Upper lobe of left lung (tissue), 6 donors: ENCODE measurements around the gene NHSL2. TPM values are rescaled to one million over a fixed set of nuclear protein-coding genes. Genes with fewer than 3 reads are reported as not detected.

Experiments used
- ATAC-seq, 2 donors: fragments of 200-7000 bp; cut with Tn5 transposase; one replicate each; pipeline ENCODE4 v1.9.1; 2022; ENCODE audit warnings: mild to moderate bottlenecking in 2 of 2, moderate library complexity in 2 of 2; ENCODE audit not compliant: low FRiP score in 2 of 2
- DNase-seq, 2 donors: peaks; one replicate each; pipeline ENCODE4 v3.0.0-alpha.2; 2019 to 2020
- H3K27ac ChIP-seq, 4 donors: fragments of 200-600 bp; sonication (generic); one replicate each; pipeline ENCODE4 v1.5.1; 2016 to 2019
- H3K27me3 ChIP-seq, 4 donors: fragments of 200-600 bp; sonication (generic); one replicate each; pipeline ENCODE4 v1.5.1; 2017 to 2019
- H3K36me3 ChIP-seq, 4 donors: fragments of 200-600 bp; sonication (generic); one replicate each; pipeline ENCODE4 v1.5.1; 2016 to 2019
- H3K4me1 ChIP-seq, 4 donors: fragments of 200-600 bp; sonication (generic); one replicate each; pipeline ENCODE4 v1.5.1; 2018 to 2019
- H3K4me3 ChIP-seq, 4 donors: fragments of 200-600 bp; sonication (generic); one replicate each; pipeline ENCODE4 v1.5.1; 2017 to 2019; ENCODE audit warnings: mild to moderate bottlenecking in 2 of 4, moderate library complexity in 1 of 4
- H3K9me3 ChIP-seq, 4 donors: fragments of 200-600 bp; sonication (generic); one replicate each; pipeline ENCODE4 v1.5.1; 2018 to 2019
- EP300 ChIP-seq, 4 donors: sonication (generic); formaldehyde crosslinking; IDR thresholded peaks; one replicate each; pipeline ENCODE4 v1.5.1; 2017; ENCODE audit warnings: antibody characterized with exemption in 4 of 4, control low read depth in 2 of 4
- POLR2A ChIP-seq, 4 donors: fragments of 450-650 bp; IDR thresholded peaks; one replicate each; pipeline ENCODE4 v1.5.1; 2016 to 2017; ENCODE audit warnings: antibody characterized with exemption in 4 of 4, mild to moderate bottlenecking in 2 of 4
- POLR2AphosphoS5 ChIP-seq, 2 donors: sonication (generic); formaldehyde crosslinking; IDR thresholded peaks; one replicate each; pipeline ENCODE4 v1.5.1; 2017; ENCODE audit warnings: antibody characterized with exemption in 2 of 2
- WGBS, 2 donors: methylation state at CpG; one replicate each; pipeline ENCODE4 v1.1.5; 2017 to 2018; 5-methylcytosine and 5-hydroxymethylcytosine counted together
- total RNA-seq, 6 donors: library from RNA; depleted of rRNA in 4 of 6; stranded (reverse); fragments of >200 nt in 4 of 6; gene quantifications; one replicate each; pipeline versions ENCODE4 v1.1.0 to v1.2.1, GENCODE V29; 2016 to 2021
- TF ChIP-seq, protein P1 (sequence below), 6 experiments: fragments of 450-650 bp in 4 of 6; fragments of 200-600 bp in 2 of 6; sonication (generic) in 2 of 6; IDR thresholded peaks; one replicate each; pipeline ENCODE4 v1.5.1; 2016 to 2019; ENCODE audit warnings: antibody characterized with exemption in 6 of 6
- donor health status: DM: no; HTN: no; CAD: no; lungs with moderate emphysema.
- donor health status: DM: no; HTN: yes; CAD: no; lungs with severe emphysema.

NHSL2 gene
- total RNA-seq, 6 donors from 2014 or later, result 5.8 to 18.3 (median 9.9) TPM

DNA sequence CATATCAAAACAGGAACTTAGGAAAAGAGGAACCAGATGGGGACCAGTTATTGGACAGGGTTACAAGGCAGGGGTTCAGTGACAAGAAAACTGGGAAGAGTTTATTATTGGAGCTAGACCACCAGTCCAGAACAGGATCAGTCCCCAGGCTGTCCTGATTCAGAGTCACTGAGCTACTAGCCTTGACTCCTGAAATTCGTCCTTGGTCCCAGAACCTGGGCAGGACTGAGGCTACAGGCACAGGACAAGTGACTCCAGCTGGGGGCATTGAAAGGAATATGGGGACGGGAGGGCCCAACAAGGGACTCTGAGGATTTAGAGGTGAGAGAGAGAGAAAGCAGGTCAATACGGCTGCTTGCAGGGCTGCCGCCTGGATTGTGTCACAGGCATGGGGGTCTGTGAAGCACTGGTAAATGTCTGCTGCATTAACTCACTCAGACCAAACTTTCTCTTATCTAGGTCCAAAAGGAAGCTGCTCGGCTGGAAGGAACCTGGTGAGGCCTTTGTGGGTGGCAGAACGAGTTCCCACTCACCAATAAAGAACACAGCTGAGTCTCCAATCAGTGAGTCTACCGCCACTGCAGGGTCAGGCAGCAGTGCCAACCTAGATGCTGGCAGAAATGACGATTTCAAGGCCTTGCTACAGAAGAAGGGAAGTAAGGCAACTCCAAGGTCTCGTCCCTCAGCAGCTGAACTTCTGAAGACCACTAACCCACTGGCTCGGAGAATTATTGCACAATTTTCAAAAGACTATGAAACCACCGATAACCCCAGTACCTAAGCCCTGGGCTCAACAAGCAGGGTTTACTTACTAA, 232.4 kb downstream of the NHSL2 start:
- ATAC-seq (no peak), DNase-seq (no peak)
- Histone ChIP-seq H3K9me3 (no peaks in the 10 kb centered on the region), H3K4me3 (no peak overlapping the region), H3K27ac (no peak overlapping the region), H3K4me1 (no peaks in the 10 kb centered on the region), H3K27me3 (no peaks in the 10 kb centered on the region), H3K36me3 (peaks cover 0 to 5% (median 0%) of the 10 kb centered on the region in 4 donors)
- TF ChIP-seq, protein P1, sequence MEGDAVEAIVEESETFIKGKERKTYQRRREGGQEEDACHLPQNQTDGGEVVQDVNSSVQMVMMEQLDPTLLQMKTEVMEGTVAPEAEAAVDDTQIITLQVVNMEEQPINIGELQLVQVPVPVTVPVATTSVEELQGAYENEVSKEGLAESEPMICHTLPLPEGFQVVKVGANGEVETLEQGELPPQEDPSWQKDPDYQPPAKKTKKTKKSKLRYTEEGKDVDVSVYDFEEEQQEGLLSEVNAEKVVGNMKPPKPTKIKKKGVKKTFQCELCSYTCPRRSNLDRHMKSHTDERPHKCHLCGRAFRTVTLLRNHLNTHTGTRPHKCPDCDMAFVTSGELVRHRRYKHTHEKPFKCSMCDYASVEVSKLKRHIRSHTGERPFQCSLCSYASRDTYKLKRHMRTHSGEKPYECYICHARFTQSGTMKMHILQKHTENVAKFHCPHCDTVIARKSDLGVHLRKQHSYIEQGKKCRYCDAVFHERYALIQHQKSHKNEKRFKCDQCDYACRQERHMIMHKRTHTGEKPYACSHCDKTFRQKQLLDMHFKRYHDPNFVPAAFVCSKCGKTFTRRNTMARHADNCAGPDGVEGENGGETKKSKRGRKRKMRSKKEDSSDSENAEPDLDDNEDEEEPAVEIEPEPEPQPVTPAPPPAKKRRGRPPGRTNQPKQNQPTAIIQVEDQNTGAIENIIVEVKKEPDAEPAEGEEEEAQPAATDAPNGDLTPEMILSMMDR (IDR thresholded peaks at IDR 0.05), result no peak
- no peak for TF ChIP-seq POLR2AphosphoS5 (IDR thresholded peaks at IDR 0.05)
- TF ChIP-seq EP300 (IDR thresholded peaks at IDR 0.05), result no peak
- TF ChIP-seq POLR2A (IDR thresholded peaks at IDR 0.05), result no peak
- WGBS, 2 donors, result 55 to 100% methylated on average over 3 to 11 of the region's 11 CpGs

DNA sequence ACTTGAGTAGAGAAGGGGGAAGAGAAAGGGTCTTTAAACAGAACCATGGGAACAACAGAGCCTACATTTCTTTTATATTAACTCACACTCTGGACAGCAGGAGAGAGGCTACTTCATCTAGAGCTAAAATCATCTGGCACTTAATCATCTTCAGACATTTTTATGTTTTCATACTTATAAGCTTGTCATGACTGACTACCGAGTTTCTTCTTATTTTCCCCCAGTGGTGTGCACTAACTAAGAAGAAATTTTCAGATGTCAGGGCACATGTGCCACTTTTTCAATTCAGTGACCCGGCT, 232.9 kb downstream of the NHSL2 start:
- ATAC-seq (no peak), DNase-seq (no peak)
- H3K36me3 ChIP-seq, result peaks cover 0 to 3% (median 0%) of the 10 kb centered on the region in 4 donors
- WGBS, 2 donors, result 73 to 80% methylated on average over 1 to 2 of the region's 2 CpGs
- TF ChIP-seq, protein P1 (IDR thresholded peaks at IDR 0.05), result no peak
- TF ChIP-seq POLR2A (IDR thresholded peaks at IDR 0.05) (no peak), EP300 (IDR thresholded peaks at IDR 0.05) (no peak), POLR2AphosphoS5 (IDR thresholded peaks at IDR 0.05) (no peak)
- no peaks in the 10 kb centered on the region for H3K27me3 ChIP-seq
- H3K9me3 ChIP-seq, result no peaks in the 10 kb centered on the region
- H3K4me3 ChIP-seq, result no peak overlapping the region
- H3K4me1 ChIP-seq, result no peaks in the 10 kb centered on the region
- H3K27ac ChIP-seq, result no peak overlapping the region

DNA sequence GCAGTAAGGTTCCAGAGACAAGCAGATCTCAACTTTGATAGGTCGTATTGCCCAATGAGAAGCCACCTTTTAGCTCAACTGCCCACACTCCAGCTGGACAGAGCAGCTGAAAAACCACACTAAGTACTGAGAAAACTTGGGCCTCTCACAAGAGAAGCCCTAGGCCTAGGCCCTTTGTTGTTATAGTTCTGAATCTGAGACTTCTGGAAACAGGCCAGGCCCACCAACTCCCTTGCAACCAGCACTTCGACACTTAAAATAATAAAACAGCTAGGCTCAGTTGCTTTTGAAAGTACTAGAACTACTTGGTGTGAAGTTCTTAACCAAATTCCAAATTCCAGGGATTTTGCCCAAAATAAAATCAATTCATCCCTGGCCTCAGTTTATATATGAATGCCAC, 234.5 kb downstream of the NHSL2 start:
- H3K27ac ChIP-seq, result no peak overlapping the region
- no peak overlapping the region for H3K4me3 ChIP-seq
- ATAC-seq, result no peak
- DNase-seq, result no peak
- no peak for TF ChIP-seq POLR2AphosphoS5 (IDR thresholded peaks at IDR 0.05)
- TF ChIP-seq, protein P1 (IDR thresholded peaks at IDR 0.05), result no peak
- no peak for TF ChIP-seq POLR2A (IDR thresholded peaks at IDR 0.05)
- no peak for TF ChIP-seq EP300 (IDR thresholded peaks at IDR 0.05)
- H3K4me1 ChIP-seq, result no peaks in the 10 kb centered on the region
- H3K36me3 ChIP-seq, result no peaks in the 10 kb centered on the region
- H3K27me3 ChIP-seq, result no peaks in the 10 kb centered on the region
- H3K9me3 ChIP-seq, result no peaks in the 10 kb centered on the region
- 39% methylated on average over 2 of the region's 2 CpGs; no CpG with 5 or more reads in 1 of the 2 donors for WGBS, 2 donors

DNA sequence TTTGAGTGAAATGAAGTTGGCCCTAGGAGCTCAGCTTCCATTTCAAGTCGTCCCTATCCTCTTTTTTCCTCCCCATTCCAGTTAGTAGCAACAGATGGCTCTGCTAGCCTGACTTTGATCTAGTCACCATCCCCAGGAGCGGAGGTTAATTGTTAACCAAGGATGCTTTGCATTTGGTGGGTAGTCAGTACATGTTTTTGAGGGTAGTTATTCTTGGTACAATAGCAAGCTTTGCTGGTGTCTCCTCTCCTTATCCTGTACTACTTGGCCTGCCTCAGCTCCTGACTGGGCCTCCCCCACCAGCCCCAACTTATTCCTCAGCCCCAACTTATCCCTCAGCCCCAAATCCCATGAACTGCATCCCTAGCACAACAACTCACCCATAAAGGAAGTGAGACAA, 235.9 kb downstream of the NHSL2 start:
- no peak for ATAC-seq
- H3K4me3 ChIP-seq, result no peak overlapping the region

More for the DNA sequence above, 235.9 kb downstream of the NHSL2 start:
- no peak for DNase-seq
- H3K27me3 ChIP-seq, result no peaks in the 10 kb centered on the region
- no peaks in the 10 kb centered on the region for H3K9me3 ChIP-seq
- no peak for TF ChIP-seq POLR2AphosphoS5 (IDR thresholded peaks at IDR 0.05)
- TF ChIP-seq POLR2A (IDR thresholded peaks at IDR 0.05), result no peak
- TF ChIP-seq EP300 (IDR thresholded peaks at IDR 0.05), result no peak
- TF ChIP-seq, protein P1 (IDR thresholded peaks at IDR 0.05), result no peak
- H3K27ac ChIP-seq, result no peak overlapping the region
- WGBS, 2 donors, result 68 to 85% methylated on average over 2 of the region's 2 CpGs
- H3K36me3 ChIP-seq, result no peaks in the 10 kb centered on the region
- H3K4me1 ChIP-seq, result no peaks in the 10 kb centered on the region
